ENCODE data around the gene IL36B.

IL36B gene

GRCh38 chr2:113075600-113075999, 22.9 kb upstream of the IL36B start:
- DNase-seq (ENCODE audit: low read depth) = no peak

- no peak for DNase-seq (ENCODE audit: low read depth)
These were observed 22.4 kb upstream of the IL36B start for GRCh38 chr2:113075030-113075429.

- no peak for DNase-seq (ENCODE audit: low read depth)
These were observed 20.7 kb upstream of the IL36B start for GRCh38 chr2:113073325-113073834.

- no peak for DNase-seq (ENCODE audit: low read depth)
These were observed 19.9 kb upstream of the IL36B start for GRCh38 chr2:113072584-113072983.

- DNase-seq (ENCODE audit: low read depth) = no peak
These were observed 17.9 kb upstream of the IL36B start for GRCh38 chr2:113070606-113070975.

- DNase-seq (ENCODE audit: low read depth) = no peak
These were observed 17.3 kb upstream of the IL36B start for GRCh38 chr2:113069676-113070605.

- DNase-seq (ENCODE audit: low read depth) = no peak
These were observed 16.2 kb upstream of the IL36B start for GRCh38 chr2:113068706-113069485.

GRCh38 chr2:113068249-113068648, 15.6 kb upstream of the IL36B start:
- DNase-seq (ENCODE audit: low read depth) = no peak

- DNase-seq (ENCODE audit: low read depth) = no peak
These were observed 15.0 kb upstream of the IL36B start, which contains the start of gene IL1F10 for GRCh38 chr2:113067681-113068080. TSS of gene IL1F10 (plus strand) at chr2:113067970. CDS start at chr2:113072739, 4,769 bp downstream.

- no peak for DNase-seq (ENCODE audit: low read depth)
These were observed 12.2 kb upstream of the IL36B start for GRCh38 chr2:113064898-113065297.

- DNase-seq (ENCODE audit: low read depth) = no peak
These were observed 11.6 kb upstream of the IL36B start for GRCh38 chr2:113064281-113064680.

- no peak for DNase-seq (ENCODE audit: low read depth)
These were observed 9.5 kb upstream of the IL36B start for GRCh38 chr2:113061896-113062770.

GRCh38 chr2:113061241-113061640, 8.6 kb upstream of the IL36B start:
- DNase-seq (ENCODE audit: low read depth) = no peak

- DNase-seq (ENCODE audit: low read depth) = no peak
These were observed 8.1 kb upstream of the IL36B start for GRCh38 chr2:113060796-113061195.

- no peak for DNase-seq (ENCODE audit: low read depth)
These were observed 7.7 kb upstream of the IL36B start for GRCh38 chr2:113060396-113060795.

- no peak for DNase-seq (ENCODE audit: low read depth)
These were observed 6.6 kb upstream of the IL36B start, which contains the start of gene IL36RN for GRCh38 chr2:113058998-113059960. TSS of gene IL36RN (plus strand) at chr2:113059198. CDS start at chr2:113059439, 241 bp downstream.

- no peak for DNase-seq (ENCODE audit: low read depth)
These were observed 5.8 kb upstream of the IL36B start for GRCh38 chr2:113058411-113058994.

- DNase-seq (ENCODE audit: low read depth) = no peak
These were observed 4.5 kb upstream of the IL36B start for GRCh38 chr2:113057117-113057516.

GRCh38 chr2:113056521-113056920, 3.9 kb upstream of the IL36B start:
- DNase-seq (ENCODE audit: low read depth) = no peak

- no peak for DNase-seq (ENCODE audit: low read depth)
These were observed 1.4 kb upstream of the IL36B start for GRCh38 chr2:113054066-113054465.
